OCI-LY1 (cell line): Measurements from ENCODE around the gene MS4A4A.

Experiments
- H2AFZ ChIP-seq: fragments of 200-600 bp; sonication (generic), shearing (Covaris generic); 2 replicates; pipeline ENCODE4 v1.6.0; 2014; ENCODE audit warnings: antibody characterized with exemption, mild to moderate bottlenecking, low read length
- H3F3A ChIP-seq: fragments of 200-600 bp; sonication (generic), shearing (Covaris generic); 2 replicates; pipeline ENCODE4 v1.6.0; 2014; ENCODE audit warnings: mild to moderate bottlenecking, antibody characterized with exemption, low read length, moderate library complexity; ENCODE audit not compliant: insufficient read depth
- H3K27ac ChIP-seq: fragments of 200-600 bp; sonication (generic); 2 replicates; pipeline ENCODE4 v1.5.1; 2014; ENCODE audit warnings: low read length, mixed run types, mild to moderate bottlenecking, low read depth; ENCODE audit not compliant: poor library complexity, severe bottlenecking
- H3K27me3 ChIP-seq: fragments of 200-600 bp; sonication (generic); 2 replicates; pipeline ENCODE4 v1.6.0; 2014; ENCODE audit warnings: antibody characterized with exemption, mild to moderate bottlenecking, low read length, moderate library complexity; ENCODE audit not compliant: insufficient read depth
- H3K36me3 ChIP-seq: fragments of 200-600 bp; sonication (generic); 2 replicates; pipeline ENCODE4 v1.6.1; 2014; ENCODE audit warnings: mild to moderate bottlenecking, antibody characterized with exemption, low read length, moderate library complexity, mixed read lengths; ENCODE audit not compliant: insufficient read depth
- H3K4me1 ChIP-seq: fragments of 200-600 bp; sonication (generic); 2 replicates; pipeline ENCODE4 v1.5.1; 2014; ENCODE audit warnings: mild to moderate bottlenecking, low read length, moderate library complexity; ENCODE audit not compliant: insufficient read depth, severe bottlenecking
- H3K4me2 ChIP-seq: fragments of 200-600 bp; sonication (generic), shearing (Covaris generic); 2 replicates; pipeline ENCODE4 v1.6.1; 2014; ENCODE audit warnings: low read length
- H3K4me3 ChIP-seq: fragments of 200-600 bp; sonication (generic); 2 replicates; pipeline ENCODE4 v1.5.1; 2014; ENCODE audit warnings: low read length, low read depth, mild to moderate bottlenecking, mixed read lengths; ENCODE audit not compliant: poor library complexity, severe bottlenecking
- H3K79me2 ChIP-seq: fragments of 200-600 bp; shearing (Covaris generic); 2 replicates; pipeline ENCODE4 v1.6.1; 2016; ENCODE audit warnings: mixed run types, low read length, mixed read lengths; ENCODE audit not compliant: insufficient read depth
- H3K9ac ChIP-seq: fragments of 200-600 bp; sonication (generic), shearing (Covaris generic); 2 replicates; pipeline ENCODE4 v1.6.1; 2014; ENCODE audit warnings: mild to moderate bottlenecking, low read length, mixed read lengths
- H3K9me2 ChIP-seq: fragments of 200-600 bp; sonication (generic), shearing (Covaris generic); 2 replicates; pipeline ENCODE4 v1.6.1; 2014; ENCODE audit warnings: low read depth, mild to moderate bottlenecking, low read length, mixed read lengths
- H3K9me3 ChIP-seq: fragments of 200-600 bp; shearing (Covaris generic); 2 replicates; pipeline ENCODE4 v1.6.1; 2014; ENCODE audit warnings: low read length, mixed read lengths
- H4K20me1 ChIP-seq: fragments of 200-600 bp; sonication (generic), shearing (Covaris generic); 2 replicates; pipeline ENCODE4 v1.6.0; 2016; ENCODE audit warnings: mild to moderate bottlenecking, low read length; ENCODE audit not compliant: insufficient read depth
- EZH2 ChIP-seq: fragments of 200-600 bp; sonication (generic), shearing (Covaris generic); IDR thresholded peaks from 2 replicates; pipeline ENCODE4 v1.8.0; 2017; ENCODE audit warnings: borderline replicate concordance, mixed run types, mild to moderate bottlenecking, antibody characterized with exemption, low read length, moderate library complexity, mixed read lengths
- TF ChIP-seq, protein P1 (sequence below): fragments of 200-600 bp; sonication (generic), shearing (Covaris generic); IDR thresholded peaks from 2 replicates; pipeline ENCODE4 v1.5.1; 2017; ENCODE audit warnings: mild to moderate bottlenecking, antibody characterized with exemption, low read length, moderate library complexity, mixed read lengths

The MS4A4A gene

DNA sequence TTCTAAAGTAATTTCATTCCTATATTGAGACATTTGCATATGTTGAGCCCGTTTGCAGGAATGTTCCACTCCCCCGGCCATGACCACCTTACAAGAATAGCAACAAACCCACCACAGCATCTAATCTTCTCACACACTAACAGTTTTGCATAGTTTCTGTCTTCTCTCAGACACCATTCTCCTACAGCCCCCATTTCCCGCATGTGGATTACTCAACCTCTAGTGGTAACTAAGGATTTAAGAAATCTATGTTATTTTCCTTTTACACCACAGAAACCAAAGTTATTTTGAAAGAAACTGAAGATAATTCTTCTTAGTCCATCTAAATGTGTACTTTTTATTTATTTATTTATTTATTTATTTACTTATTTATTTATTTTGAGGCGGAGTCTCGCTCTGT lies 39.8 kb upstream of the MS4A4A start:
- Histone ChIP-seq H3K4me3 (no peak overlapping the region), H3K79me2 (no peaks in the 10 kb centered on the region), H4K20me1 (no peaks in the 10 kb centered on the region), H3K4me1 (no peaks in the 10 kb centered on the region), H3K9me3 (no peaks in the 10 kb centered on the region), H3K9me2 (no peaks in the 10 kb centered on the region), H3F3A (no peaks in the 10 kb centered on the region), H3K27ac (no peak overlapping the region), H3K36me3 (no peaks in the 10 kb centered on the region), H3K4me2 (no peak overlapping the region), H3K9ac (no peak overlapping the region), H2AFZ (no peak overlapping the region), H3K27me3 (no peaks in the 10 kb centered on the region)
- no peak for TF ChIP-seq EZH2
- TF ChIP-seq, protein P1, sequence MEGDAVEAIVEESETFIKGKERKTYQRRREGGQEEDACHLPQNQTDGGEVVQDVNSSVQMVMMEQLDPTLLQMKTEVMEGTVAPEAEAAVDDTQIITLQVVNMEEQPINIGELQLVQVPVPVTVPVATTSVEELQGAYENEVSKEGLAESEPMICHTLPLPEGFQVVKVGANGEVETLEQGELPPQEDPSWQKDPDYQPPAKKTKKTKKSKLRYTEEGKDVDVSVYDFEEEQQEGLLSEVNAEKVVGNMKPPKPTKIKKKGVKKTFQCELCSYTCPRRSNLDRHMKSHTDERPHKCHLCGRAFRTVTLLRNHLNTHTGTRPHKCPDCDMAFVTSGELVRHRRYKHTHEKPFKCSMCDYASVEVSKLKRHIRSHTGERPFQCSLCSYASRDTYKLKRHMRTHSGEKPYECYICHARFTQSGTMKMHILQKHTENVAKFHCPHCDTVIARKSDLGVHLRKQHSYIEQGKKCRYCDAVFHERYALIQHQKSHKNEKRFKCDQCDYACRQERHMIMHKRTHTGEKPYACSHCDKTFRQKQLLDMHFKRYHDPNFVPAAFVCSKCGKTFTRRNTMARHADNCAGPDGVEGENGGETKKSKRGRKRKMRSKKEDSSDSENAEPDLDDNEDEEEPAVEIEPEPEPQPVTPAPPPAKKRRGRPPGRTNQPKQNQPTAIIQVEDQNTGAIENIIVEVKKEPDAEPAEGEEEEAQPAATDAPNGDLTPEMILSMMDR, result no peak

DNA sequence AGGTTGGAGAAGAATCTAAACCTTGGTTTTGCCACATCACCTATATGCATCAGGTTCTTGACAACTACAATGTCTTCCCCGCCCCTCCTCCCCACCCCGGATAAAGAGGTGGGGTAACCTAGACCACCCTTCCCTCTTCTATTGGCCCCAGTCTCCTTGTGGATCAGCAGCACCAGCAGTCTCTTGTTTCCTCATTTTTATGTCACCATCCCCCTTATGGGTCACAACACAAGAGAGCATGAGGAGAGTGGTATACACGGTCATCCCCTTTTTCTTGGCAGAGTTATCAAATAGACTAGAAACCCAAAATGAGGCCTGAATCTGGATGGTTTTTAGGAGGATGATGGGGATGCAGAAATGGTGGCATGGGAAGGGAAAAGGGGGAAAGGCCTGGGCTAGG lies 38.7 kb upstream of the MS4A4A start:
- H3K4me2 ChIP-seq, result no peak overlapping the region
- H3K9me2 ChIP-seq, result no peaks in the 10 kb centered on the region
- H3K79me2 ChIP-seq, result no peaks in the 10 kb centered on the region
- no peaks in the 10 kb centered on the region for H3K9me3 ChIP-seq
- no peak overlapping the region for H3K9ac ChIP-seq
- H3K4me1 ChIP-seq, result no peaks in the 10 kb centered on the region
- H3K27me3 ChIP-seq, result no peaks in the 10 kb centered on the region
- no peaks in the 10 kb centered on the region for H3K36me3 ChIP-seq
- H3K4me3 ChIP-seq, result no peak overlapping the region
- TF ChIP-seq, protein P1, result no peak
- TF ChIP-seq EZH2, result no peak
- no peak overlapping the region for H2AFZ ChIP-seq
- H4K20me1 ChIP-seq, result no peaks in the 10 kb centered on the region
- no peak overlapping the region for H3K27ac ChIP-seq
- H3F3A ChIP-seq, result no peaks in the 10 kb centered on the region

- no peak within 1 kb of the TSS for H3K9ac ChIP-seq
- no peaks in the 10 kb centered on the region for H3K27me3 ChIP-seq
- no peak within 1 kb of the TSS for H3K27ac ChIP-seq
- TF ChIP-seq, protein P1, result no peak
- TF ChIP-seq EZH2, result no peak
- no peak within 1 kb of the TSS for H3K4me2 ChIP-seq
- H3K36me3 ChIP-seq, result no peaks in the 10 kb centered on the region
- H3K9me2 ChIP-seq, result no peaks in the 10 kb centered on the region
- H4K20me1 ChIP-seq, result no peaks in the 10 kb centered on the region
- no peaks in the 10 kb centered on the region for H3K79me2 ChIP-seq
- H3F3A ChIP-seq, result no peaks in the 10 kb centered on the region
- no peak within 1 kb of the TSS for H3K4me3 ChIP-seq
- no peak within 1 kb of the TSS for H2AFZ ChIP-seq
- H3K9me3 ChIP-seq, result no peaks in the 10 kb centered on the region
- H3K4me1 ChIP-seq, result no peaks in the 10 kb centered on the region
Measured at GRCh38 chr11:60242740-60243239, 37.7 kb upstream of the MS4A4A start, which contains the start of gene MS4A4E. Gene MS4A4E (minus strand): TSS chr11:60243137. CDS start chr11:60230055, 13,082 bp downstream.
